HG03108 (cell line): Measurements from ENCODE around the gene PPP1R1B.

Experiments used
- ATAC-seq: cut with Tn5 transposase; IDR thresholded peaks from one replicate; pipeline ENCODE4 v1.9.1; 2021; ENCODE audit warnings: moderate library complexity; ENCODE audit not compliant: unreplicated experiment

The PPP1R1B gene

DNA sequence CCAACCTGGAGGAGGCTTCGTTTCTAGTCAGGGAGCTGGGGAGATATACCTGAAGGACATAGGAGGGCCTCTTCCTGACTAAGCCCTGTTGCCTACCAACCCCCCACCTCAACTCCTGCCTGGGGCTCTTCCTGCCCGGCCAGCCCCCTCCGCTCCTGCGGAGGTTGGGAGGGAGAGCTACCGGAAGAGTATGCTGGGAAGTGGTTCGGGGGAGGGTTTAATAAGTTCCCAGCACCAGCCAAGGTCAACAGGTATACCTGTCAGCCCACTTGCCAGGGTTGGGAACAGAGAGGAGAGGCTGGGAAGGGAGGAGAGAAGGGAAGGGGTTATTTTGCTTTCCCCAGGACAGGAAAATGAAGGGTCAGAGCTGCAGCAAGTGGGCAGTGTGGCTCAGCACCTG lies 4.7 kb downstream of the PPP1R1B start:
- ATAC-seq = no peak

DNA sequence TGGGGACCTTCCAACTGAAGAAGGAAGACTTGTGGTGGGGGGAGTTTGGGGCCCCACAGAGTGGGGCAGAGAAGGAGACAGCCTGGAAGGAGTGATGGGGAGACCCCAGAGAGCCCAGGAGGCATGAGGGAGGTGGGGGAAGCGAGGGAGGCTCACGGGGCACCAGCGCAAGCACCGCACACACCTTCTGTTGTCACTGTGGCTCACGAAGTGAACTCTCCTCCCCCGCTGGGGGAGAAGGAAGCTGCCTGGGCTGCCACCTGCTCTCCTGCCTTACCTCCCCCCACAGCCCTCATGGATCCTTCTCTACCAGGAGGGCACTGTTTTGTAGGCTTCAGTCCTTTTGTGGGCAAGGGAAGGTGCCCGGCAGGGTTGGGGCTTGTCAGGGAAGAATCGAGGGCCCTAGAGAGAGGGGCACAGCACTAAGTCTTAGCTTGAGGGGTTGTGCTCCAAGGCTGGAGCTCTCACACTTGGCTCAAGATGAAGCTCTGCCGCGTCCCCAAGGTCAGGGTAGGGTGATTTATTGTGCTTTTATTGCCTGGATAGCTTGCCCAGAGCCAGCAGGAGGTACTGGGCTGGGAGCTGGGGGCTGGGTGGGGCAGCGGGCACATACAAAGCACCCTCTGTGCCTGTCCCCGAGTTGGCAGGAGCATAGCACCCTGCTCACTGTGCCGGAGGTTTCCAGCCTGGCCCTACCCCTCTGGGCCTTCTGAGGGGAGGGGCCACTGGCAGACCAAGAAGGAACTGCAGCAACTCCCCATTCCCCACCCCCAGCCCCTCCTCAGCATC lies 5.6 kb downstream of the PPP1R1B start:
- no peak for ATAC-seq

DNA sequence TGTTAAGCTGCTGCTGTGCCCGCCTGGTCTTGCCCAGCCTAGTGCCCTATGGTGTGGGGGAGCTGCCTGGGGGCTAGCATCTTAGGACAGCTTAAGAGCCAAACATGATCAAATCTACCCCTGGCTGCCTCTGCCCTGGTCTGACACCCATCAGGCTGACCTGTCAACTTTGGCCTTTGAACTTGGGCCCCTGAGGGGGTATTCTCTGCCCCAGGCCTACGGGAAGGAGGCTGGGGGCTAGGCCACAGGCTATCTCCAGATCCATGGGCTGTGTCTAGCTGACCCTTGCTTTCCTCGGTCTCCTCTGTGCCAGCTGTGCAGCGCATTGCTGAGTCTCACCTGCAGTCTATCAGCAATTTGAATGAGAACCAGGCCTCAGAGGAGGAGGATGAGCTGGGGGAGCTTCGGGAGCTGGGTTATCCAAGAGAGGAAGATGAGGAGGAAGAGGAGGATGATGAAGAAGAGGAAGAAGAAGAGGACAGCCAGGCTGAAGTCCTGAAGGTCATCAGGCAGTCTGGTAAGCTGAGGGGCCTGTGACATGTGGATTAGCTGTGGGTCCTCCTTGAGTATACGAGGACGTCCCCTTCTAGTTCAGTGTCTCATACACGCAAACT lies 6.9 kb downstream of the PPP1R1B start:
- ATAC-seq = no peak

DNA sequence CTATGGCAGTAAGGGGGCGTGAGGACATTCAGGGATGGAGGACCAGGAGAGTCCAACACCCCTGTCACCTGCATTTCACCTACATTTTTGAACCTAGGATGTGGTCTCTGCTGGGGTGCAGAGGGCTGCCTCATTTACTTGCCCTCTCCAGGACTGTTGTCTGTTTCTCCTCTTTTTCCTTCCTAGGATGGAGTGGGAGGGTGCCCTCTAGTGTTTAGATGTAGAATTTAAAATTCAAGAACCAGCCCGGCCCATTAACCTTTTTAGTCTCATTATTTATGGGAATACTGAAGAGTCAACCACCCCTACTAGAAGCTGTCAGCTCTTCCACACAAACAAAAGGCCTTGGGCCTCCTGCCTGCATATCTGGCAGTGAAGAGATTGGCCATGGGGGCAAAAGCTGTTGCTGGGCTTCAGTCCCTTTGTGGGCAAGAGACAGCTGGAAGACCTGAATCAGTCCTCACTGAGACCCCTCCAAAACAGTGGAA lies 7.7 kb downstream of the PPP1R1B start:
- no peak for ATAC-seq

DNA sequence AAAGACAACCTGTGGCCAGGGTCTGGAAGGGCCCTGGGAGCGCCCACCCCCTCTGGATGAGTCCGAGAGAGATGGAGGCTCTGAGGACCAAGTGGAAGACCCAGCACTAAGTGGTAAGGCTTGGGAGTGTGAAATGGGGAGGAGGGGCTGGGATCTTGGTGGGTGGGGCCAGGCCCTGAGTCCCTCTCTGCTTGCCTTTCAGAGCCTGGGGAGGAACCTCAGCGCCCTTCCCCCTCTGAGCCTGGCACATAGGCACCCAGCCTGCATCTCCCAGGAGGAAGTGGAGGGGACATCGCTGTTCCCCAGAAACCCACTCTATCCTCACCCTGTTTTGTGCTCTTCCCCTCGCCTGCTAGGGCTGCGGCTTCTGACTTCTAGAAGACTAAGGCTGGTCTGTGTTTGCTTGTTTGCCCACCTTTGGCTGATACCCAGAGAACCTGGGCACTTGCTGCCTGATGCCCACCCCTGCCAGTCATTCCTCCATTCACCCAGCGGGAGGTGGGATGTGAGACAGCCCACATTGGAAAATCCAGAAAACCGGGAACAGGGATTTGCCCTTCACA lies 8.9 kb downstream of the PPP1R1B start:
- ATAC-seq = no peak

DNA sequence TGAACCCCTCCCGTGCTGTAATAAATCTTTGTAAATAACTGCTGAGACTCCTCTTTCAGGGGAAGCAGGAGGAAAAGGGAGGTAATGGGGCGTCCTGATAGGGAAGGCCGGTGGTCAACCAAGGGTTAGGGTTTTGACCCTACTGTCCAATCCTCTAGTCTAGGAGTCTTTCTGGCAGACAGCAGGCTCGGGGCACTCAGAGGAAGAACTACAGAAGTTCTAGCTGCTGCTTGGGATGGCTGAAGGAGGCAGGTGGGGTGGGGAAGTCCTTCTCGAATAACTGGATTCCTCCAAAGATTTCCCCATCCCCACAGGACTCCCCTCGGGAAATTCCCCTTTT lies 9.8 kb downstream of the PPP1R1B start:
- peak; percentile 6 for ATAC-seq

DNA sequence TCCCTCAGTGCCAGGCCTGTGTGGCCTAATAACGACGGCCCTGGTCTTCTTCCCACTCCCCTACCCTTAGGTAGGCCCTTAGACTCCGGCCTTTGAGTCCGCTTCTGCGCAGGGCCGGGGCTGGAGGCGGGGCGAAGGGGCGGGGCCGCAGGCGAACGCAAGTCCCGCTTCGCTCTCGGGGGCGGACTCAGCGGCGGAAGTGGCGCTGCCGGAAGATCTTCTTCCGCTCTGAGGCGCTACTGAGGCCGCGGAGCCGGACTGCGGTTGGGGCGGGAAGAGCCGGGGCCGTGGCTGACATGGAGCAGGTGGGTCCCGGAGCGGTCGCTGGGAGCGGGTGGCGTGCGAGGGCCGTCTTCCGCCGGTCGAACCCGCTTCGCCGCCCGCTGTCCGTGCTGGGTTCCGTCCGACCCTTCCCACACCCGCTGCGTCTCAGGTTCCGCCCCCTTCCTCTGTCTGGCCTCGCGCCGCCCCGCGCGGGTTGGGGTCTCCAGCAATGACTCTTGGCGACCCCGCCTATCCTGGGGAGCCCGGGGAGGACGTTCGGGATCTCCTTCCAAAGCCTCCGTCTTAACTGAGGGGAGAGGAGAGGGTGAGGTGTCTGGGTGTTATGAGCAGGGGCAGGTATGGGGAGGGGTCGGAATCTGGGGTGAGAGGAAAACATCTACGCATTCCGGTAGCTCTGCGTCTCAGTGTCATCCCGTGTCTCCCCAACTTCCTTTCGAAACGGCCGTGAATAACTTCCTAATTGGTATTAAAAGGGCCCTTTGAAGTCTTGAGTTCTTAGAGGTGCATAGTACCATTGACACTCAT lies 10.4 kb downstream of the PPP1R1B start, which contains the start of gene STARD3:
STARD3 (plus strand) TSS at position 218 of the 810 bp plus-strand sequence. CDS start 16,388 bp downstream, outside the sequence.
- ATAC-seq = peak; percentile 71

DNA sequence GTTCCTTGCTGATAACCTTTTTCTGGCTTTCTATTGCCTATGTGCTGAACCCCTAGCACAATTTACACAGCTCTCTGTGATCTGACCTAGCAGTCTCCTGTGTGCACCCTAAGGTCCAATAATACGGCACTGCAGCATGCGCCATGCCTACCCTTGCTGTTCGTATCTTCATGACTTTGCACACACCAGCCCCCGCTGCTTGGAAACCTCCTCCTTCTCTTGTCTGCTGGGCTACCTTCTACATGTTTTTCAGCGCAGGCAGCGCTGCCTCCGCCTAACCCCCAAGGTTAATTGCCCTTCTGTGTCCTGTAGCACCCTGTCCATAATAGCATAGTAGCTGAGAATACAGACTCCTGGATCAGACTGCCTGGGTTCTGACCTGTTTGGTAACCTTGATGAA lies 11.6 kb downstream of the PPP1R1B start:
- ATAC-seq = no peak

DNA sequence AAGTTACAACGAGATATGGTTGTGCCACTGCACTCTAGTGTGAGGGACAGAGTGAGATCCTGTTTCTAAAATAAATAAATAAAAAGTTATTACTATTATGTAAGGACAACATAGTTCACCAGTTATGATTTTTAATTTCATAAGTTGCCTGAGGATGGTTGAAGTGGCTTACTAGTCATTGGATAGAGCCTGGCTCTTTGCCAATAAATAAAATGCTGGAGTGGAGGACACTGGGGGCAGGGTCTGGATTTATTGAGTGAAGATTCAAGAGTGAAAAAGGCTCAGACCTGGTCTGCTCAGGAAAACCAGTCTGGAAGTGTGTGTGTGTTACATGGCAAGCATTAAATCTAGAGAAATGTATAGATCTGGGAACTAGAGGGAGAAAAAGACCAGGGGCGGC lies 12.3 kb downstream of the PPP1R1B start:
- ATAC-seq = no peak

DNA sequence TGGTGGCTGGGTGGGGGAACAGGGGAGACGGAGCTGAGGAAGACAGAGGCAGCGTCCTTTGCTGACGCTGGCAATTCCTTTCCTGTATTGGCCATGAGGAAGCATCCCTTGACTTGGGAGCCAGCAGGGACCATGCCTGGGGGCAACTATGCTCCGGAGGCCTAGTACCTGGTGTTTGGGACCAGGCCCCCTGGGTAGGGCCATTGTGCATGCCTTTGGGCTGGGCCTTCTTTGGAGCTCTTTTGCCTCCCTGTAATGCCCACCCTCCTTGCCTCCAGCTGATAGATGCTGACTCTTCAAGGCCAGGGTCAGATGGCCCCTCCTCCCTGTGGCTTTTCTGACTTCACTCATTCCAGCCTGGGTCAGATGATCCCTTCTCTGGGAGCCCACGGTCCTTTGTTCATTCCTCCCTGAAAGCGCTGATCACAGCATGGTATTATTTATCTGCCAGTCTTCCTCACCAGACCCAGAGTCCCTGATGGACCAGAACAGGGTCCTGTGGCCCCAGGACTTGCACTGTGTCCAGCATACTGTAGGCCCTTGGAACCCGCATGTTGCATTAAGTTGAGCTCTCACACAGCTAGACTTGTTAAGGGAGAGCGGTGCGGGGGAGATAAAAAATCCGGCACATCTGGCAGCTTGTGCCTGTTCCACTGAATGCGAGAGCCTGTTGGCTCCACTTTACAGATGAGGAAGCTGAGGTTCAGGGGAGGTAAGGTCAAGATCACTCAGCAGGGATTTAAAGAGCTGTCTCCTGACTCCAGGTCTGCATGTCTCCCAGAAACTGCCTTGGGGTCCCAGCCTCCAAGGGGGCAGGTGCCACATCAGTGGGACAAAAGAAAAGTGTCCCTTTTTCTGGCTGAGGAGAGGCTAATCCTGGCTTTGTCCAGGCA lies 13.1 kb downstream of the PPP1R1B start:
- ATAC-seq = no peak

DNA sequence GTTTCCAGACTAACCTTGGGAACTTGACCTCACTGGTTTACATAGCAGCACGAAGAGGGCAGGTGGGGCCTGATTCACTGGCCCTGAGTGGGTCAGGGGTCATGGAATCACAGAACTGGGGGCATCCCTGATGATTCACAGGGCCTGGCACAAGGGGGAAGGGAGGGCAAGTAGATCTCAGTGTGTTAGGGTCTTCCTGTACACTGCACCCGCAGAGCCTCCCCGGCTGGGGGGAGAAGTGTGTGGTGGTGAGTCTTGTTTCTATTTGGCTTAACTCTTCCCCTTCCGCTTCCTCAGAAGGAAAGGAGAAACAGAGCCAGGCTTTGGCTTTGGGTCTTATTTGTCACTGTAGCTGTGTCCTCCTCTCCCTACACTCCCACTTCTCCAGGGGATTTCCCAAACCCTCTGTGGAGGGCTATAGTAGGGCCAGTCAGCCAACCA lies 13.9 kb downstream of the PPP1R1B start:
- no peak for ATAC-seq

DNA sequence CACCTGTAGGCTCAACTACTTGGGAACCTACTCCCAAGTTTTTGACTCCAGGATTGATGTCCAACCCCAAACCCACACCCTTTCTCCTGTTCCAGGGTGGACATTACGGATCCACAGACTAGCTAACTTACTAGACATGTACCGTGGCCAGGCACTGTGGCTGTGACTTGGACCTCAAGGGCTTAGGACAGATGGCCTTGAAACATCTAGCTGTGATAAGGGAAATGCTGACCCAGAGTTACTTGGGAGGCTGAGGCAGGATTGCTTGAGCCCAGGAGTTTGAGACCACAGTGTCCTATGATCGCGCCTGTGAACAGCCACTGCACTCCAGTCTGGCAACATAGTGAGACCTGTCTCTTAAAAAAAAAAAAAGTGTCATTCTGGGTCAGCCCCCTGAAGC lies 14.3 kb downstream of the PPP1R1B start:
- ATAC-seq = no peak

DNA sequence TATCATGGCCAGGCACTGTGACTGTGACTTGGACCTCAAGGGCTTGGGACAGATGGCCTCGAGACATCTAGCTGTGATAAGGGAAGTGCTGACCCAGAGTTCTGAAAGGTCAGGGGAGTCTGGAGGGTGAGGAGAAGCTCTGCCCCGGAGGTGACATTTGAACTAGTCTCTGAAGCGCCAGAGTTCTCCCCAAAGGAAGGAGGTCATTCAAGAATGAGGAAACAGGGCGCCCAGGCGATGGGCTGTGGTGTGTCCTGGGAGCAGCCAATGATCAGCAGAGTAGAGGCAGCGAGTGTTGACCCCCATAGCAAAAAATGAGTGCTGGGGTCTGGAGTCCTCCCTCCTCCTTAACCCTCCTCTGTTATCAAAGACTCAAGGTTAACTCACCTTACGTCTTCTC lies 15.1 kb downstream of the PPP1R1B start:
- ATAC-seq = no peak

DNA sequence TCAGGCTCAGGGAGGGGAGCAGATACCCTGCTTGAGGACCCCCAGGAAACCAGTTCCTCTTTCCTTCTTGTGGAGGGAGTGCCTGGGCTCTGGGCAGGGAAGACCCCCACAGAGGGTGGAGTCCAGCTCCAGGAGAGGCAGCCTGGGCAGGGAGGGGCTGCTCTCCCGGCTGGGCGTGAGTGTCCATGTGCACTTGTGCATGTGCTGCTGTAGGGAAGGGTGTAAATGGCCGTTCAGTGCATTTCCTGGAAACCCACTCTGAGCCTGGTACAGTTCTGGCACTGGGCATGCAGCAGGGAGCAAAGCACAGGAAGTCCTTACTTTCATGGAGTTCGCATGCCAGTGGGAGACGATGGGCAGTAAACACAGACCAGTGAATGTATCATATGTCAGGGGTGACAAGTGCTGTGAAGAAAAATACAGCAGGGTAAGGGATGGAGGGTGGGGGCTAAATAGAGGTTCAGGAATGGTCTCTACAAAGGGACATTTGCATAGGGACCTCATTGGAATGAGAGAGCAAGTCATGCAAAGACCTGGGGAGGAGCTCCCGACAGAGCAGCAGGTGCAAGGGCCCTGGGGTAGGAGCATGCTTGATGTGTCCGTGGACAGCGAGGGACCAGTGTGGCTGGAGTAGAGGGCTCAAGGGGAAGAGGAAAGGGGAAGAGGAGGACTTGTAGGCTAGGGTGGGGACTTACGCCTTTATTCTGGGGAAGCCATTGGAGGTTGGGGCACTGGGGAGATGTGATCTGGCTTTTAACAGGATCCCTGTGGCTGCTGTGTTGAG lies 15.7 kb downstream of the PPP1R1B start:
- ATAC-seq = no peak

DNA sequence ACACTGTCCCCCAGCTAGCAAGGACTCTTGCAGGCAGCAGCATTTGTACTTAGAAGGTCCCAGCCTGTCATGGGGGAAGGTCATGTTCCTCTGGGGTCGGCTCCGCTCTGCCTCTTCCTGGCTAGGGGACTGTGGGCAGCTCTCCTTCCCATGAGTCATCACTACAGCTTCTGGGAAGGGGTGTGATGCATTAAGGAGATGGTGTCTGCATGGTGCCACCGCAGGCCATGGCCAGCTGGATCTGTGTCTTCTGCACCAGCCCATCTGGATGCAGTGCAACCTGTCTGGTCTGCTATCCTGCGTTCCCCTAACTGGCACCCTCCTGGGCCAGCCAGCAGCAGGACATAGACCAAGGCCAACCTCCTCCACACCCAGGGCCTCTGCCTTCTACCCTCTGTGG lies 16.5 kb downstream of the PPP1R1B start:
- no peak for ATAC-seq

DNA sequence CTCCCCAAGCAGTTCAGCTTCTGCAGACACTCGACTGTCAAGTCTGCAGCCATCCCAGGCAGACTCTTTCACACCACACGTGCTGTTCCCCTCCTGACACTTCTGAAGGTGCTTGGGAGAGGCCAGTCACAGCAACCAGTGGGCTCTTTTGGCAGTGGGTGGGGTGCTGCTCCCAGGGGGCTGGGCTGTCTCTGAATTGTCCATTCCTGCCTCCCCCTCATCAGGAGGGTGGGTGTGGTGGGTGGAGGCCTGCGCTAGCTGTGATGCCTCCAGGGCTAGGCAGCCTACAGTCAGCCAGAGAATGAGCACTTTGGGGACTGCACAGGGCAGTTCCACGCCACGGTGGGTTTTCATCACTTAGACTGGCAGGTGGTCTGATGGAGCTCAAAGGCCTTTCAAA lies 20.5 kb downstream of the PPP1R1B start:
- ATAC-seq = no peak

DNA sequence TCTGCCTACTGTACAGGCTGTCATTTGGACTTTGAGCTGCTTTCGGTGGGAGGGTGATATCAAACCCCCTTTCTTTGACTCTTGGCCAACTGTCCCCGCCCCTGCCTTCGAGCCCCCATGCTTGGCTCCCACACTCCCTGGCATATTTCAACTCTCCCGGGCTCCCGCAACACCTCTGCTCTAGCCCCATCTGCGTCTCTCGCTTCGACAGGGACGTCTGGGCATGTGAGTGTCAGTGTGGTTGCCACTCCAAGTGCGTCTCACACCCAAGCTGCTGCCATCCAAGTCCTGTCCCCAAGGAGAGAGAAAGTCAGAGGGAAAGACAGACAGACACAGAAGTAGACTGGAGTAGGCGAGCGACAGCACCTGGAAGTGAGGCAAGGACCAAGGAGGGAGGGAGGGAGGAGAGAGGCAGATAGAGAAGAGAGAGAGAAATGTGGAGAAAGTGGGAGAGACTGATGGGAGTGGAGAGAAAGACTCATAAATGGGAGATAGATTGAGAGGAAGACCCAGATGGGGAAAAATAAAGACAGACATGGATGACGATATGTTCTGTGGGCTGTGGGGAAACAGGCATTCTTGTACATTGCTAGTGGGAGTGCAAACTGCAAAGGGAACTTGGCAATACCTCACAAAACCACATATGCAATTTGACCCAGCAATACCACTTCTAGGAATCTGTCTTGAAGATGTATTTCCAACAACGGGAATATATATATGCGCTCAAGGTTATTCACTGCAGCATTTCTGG lies 22.0 kb downstream of the PPP1R1B start:
- no peak for ATAC-seq

DNA sequence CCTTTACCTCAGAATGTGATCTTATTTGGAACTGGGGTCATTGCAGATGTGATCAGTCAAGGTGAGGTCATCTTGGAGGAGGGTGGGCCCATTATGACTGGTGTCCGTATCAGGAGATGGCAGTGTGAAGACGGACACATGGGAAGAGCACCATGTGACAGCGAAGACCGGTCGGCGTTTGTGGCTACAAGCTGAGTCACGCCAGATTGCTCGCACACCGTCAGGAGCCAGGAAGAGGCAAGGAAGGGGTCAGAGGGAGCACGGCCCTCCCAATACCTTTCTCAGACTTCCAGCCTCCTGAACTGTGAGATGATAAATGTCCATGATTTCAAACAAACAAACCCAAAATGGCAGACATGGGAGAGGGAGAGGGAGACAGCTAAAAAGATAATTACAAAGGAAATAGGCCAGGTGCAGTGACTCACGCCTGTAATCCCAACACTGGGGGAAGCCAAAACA lies 23.4 kb downstream of the PPP1R1B start:
- ATAC-seq = no peak
